ENCODE results near the gene FOXN3.
"Not testable (repeated sequence)": the region's sequence is repeated elsewhere in the genome, so short reads cannot be mapped to it uniquely, and the experiment has no call there.

The FOXN3 gene

GRCh38 chr14:89129570-89129969 lies 287.5 kb downstream of the FOXN3 start:
- peak; percentile 17 for DNase-seq (ENCODE audit: low spot score)

DNA sequence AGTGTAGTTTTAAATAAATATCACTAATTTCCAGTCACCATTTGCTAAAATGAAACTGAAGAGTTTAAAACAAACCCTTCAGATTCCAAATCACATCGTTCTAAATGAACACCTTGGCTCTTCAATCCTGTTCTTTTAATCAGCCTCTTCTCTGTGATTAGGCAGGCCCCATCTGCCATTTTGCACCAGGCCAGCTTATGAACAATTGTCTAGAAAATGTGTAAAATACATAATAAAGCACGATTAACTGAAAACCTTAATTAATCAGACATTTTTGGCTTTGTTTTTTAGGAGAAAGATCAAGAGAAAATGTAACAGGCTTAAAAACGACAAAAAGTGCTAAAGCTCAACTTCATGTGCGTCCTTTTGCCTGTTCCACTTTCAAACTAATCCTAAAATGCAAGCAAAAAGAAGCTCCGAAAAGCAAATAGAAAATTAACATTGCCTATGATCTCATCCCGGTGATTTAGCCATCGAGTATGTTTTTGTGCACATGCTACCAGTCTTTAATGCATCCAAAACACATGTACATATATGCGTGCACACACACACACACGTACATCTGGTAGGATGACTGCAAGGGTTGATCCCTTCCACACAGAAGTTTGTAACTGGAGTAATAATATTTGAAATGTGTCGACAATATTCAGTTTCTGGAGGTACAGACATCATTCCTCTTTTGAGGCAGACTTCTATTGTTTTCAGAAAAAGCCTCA lies 288.6 kb downstream of the FOXN3 start:
- DNase-seq (ENCODE audit: low spot score): no peak

DNA sequence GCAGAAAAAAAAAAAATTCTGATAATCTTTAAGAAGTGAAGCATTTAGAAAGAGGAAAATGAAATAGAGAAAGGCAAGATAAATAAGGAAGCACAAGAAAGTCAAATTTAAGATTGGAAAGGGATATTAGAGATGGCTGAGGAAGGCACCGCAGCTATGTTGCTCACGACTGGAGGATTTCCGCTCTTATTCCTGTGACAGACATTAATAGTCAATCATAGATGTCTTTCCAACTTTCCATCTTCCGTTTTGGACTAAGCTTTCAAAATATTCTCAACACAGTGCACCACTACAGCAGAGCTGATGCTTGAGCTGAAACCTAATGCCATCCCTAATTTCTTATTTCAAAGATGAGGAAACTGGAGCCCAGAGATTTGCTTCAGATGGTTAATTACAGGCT lies 290.6 kb downstream of the FOXN3 start:
- DNase-seq (ENCODE audit: low spot score): no peak

- DNase-seq (ENCODE audit: low spot score): no peak
These were observed 291.8 kb downstream of the FOXN3 start for GRCh38 chr14:89125216-89125615.

GRCh38 chr14:89123851-89124250 lies 293.2 kb downstream of the FOXN3 start:
- no peak for DNase-seq (ENCODE audit: low spot score)

DNA sequence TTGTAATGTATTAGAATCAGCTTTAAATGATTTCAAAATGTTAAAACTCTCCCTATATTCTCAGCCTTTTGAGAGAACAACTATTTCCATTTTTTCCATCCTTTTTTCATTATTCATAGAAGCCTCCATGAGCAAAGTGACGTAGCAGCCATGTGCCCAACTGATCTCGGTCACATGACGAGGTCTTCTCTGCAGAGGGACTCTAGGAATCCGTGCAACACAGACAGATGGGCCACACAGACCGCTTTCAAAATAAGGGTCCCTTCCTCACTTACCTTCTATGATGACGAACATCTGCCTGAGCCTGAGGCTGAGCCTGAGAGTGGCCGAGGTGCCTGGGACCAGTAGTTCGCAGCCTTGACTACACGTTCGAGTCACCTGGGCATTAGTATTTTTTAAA lies 293.8 kb downstream of the FOXN3 start:
- DNase-seq (ENCODE audit: low spot score): no peak

DNA sequence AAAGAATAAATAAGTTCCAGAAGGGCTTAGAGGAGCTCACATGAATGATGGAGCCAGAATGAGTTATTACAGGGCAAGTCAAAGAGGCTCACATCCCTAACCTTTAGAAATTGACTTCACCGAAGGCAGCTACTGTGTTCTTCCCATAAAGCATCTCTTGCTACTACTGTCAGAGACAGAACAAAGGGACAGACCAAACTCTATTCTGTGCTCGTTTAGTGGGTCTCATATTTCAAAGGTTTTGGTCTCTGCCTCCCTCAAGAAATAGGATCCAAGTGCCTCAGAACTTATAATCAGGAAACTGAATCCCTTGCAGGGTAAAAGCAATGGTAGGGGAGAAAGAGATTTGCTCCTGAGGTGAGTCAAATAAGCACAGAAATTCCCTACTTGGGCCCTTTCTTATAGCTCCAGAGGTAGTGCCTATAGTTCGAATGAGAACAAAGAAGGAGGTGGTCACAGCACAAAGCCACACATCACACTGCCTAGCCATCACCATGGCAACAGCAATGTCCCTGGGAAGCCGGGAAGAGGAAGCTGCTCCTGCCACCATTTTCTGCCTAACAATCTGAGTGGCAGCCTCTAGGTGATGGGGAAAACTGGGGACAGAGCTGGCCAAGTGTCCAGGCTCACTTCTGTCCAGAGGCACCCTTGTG lies 294.9 kb downstream of the FOXN3 start:
- DNase-seq (ENCODE audit: low spot score): no peak

- no peak for DNase-seq (ENCODE audit: low spot score)
These were observed 300.0 kb downstream of the FOXN3 start for GRCh38 chr14:89117012-89117411.

GRCh38 chr14:89114109-89114508 lies 302.9 kb downstream of the FOXN3 start:
- no peak for DNase-seq (ENCODE audit: low spot score)

GRCh38 chr14:89112720-89113119 lies 304.3 kb downstream of the FOXN3 start:
- no peak for DNase-seq (ENCODE audit: low spot score)

DNA sequence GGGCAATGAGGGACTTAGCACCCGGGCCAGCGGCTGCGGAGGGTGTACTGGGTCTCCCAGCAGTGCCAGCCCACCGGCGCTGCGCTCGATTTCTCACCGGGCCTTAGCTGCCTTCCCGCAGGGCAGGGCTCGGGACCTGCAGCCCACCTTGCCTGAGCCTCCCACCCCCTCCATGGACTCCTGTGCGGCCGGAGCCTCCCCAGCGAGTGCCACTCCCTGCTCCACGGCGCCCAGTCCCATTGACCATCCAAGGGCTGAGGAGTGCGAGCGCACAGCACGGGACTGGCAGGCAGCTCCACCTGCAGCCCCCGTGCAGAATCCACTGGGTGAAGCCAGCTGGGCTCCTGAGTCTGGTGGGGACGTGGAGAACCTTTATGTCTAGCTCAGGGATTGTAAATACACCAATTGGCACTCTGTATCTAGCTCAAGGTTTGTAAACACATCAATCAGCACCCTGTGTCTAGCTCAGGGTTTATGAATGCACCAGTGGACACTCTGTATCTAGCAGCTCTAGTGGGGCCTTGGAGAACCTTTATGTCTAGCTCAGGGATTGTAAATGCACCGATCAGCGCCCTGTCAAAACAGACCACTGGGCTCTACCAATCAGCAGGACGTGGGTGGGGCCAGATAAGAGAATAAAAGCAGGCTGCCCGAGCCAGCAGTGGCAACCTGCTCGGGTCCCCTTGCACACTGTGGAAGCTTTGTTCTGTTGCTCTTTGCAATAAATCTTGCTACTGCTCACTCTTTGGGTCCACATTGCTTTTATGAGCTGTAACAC lies 305.1 kb downstream of the FOXN3 start:
- not testable (repeated sequence) for DNase-seq (ENCODE audit: low spot score)

- not testable (repeated sequence) for DNase-seq (ENCODE audit: low spot score)
These were observed 305.8 kb downstream of the FOXN3 start for GRCh38 chr14:89111232-89111631.

DNA sequence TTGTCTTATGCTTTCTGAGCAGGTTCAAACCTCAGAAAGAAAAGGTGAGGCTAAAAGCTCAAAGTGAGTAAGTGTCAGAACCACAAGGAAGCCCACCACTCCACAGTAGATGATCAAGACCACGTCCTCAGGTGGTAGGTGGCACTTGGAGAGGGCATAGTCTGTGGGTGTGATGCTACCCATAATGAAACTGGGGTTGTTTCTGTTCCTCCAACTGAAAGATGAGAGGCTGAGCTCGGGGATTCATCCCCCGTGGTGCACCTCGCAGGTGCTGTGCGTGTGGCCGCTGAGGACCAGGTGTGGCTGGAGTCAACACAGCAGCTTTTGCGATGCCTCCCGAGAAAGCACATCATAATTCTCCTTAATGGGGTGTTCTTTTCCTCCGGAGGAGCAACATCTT lies 306.9 kb downstream of the FOXN3 start:
- no peak for DNase-seq (ENCODE audit: low spot score)

- no peak for DNase-seq (ENCODE audit: low spot score)
These were observed 308.4 kb downstream of the FOXN3 start for GRCh38 chr14:89108608-89109007.

- DNase-seq (ENCODE audit: low spot score): peak; percentile 38
These were observed 309.4 kb downstream of the FOXN3 start for GRCh38 chr14:89107626-89108025.
